OCI-LY7 (cell line): ENCODE results near the gene SLC27A1. TPM values are rescaled to one million over a fixed set of nuclear protein-coding genes. Genes with fewer than 3 reads are reported as not detected.
A peak's percentile ranks its signal among the peaks of the same experiment; 100 is the strongest.

Experiments
- BruUV-seq: library from RNA; stranded (reverse); fragments of 400-500 nt; replicated peaks from 2 replicates; lab custom pipeline; 2021; lab: Mats Ljungman, UMichigan
- CTCF ChIA-PET: fragments of 300-600 bp; sonication (Branson Sonifier 250); formaldehyde crosslinking; loops from one replicate; lab custom pipeline; 2022; ENCODE audit warnings: antibody characterized with exemption; ENCODE audit not compliant: unreplicated experiment; lab: Charles Lee
- POLR2A ChIA-PET: fragments of 300-600 bp; sonication (Branson Sonifier 250); formaldehyde crosslinking; loops from one replicate; lab custom pipeline; 2022; ENCODE audit warnings: antibody characterized with exemption; lab: Charles Lee
- DNase-seq: peaks from one replicate; pipeline ENCODE4 v3.0.0-alpha.2; 2015; ENCODE audit warnings: low spot score
- H2AFZ ChIP-seq: fragments of 200-600 bp; sonication (generic), shearing (Covaris generic); 2 replicates; pipeline ENCODE4 v1.6.1; 2014; ENCODE audit warnings: mild to moderate bottlenecking, antibody characterized with exemption, low read length, moderate library complexity
- H3K27ac ChIP-seq: fragments of 200-600 bp; sonication (generic); 2 replicates; pipeline ENCODE4 v1.5.1; 2014; ENCODE audit warnings: mixed run types, low read depth, mild to moderate bottlenecking, moderate library complexity, low read length, inconsistent platforms; ENCODE audit not compliant: poor library complexity, severe bottlenecking
- H3K36me3 ChIP-seq: fragments of 200-600 bp; sonication (generic); 2 replicates; pipeline ENCODE4 v1.6.1; 2014; ENCODE audit warnings: mild to moderate bottlenecking, antibody characterized with exemption, low read length, moderate library complexity, mixed read lengths; ENCODE audit not compliant: insufficient read depth
- H3K4me1 ChIP-seq: fragments of 200-600 bp; sonication (generic); 2 replicates; pipeline ENCODE4 v1.5.1; 2014; ENCODE audit warnings: mild to moderate bottlenecking, low read length; ENCODE audit not compliant: insufficient read depth, poor library complexity, severe bottlenecking
- H3K4me2 ChIP-seq: fragments of 200-600 bp; sonication (generic); 2 replicates; pipeline ENCODE4 v1.6.1; 2014; ENCODE audit warnings: mild to moderate bottlenecking, low read length
- H3K4me3 ChIP-seq: fragments of 200-600 bp; sonication (generic); 2 replicates; pipeline ENCODE4 v1.5.1; 2014; ENCODE audit warnings: mild to moderate bottlenecking, low read depth, low read length; ENCODE audit not compliant: poor library complexity, severe bottlenecking
- H3K79me2 ChIP-seq: fragments of 200-600 bp; sonication (generic); 2 replicates; pipeline ENCODE4 v1.6.1; 2016; ENCODE audit warnings: low read depth, mild to moderate bottlenecking, low read length, moderate library complexity, mixed read lengths; ENCODE audit not compliant: insufficient read depth
- H3K9me2 ChIP-seq: fragments of 200-600 bp; sonication (generic); 2 replicates; pipeline ENCODE4 v1.6.1; 2016; ENCODE audit warnings: mild to moderate bottlenecking, low read length, mixed read lengths; ENCODE audit not compliant: insufficient read depth
- H3K9me3 ChIP-seq: fragments of 200-600 bp; sonication (generic); 2 replicates; pipeline ENCODE4 v1.6.1; 2014; ENCODE audit warnings: mild to moderate bottlenecking, mixed run types, low read length, mixed read lengths
- H4K20me1 ChIP-seq: fragments of 200-600 bp; sonication (generic); 2 replicates; pipeline ENCODE4 v1.6.1; 2014; ENCODE audit warnings: mild to moderate bottlenecking, antibody characterized with exemption, low read length, moderate library complexity, mixed read lengths; ENCODE audit not compliant: insufficient read depth
- EZH2phosphoT487 ChIP-seq: fragments of 200-600 bp; sonication (generic); IDR thresholded peaks from 2 replicates; pipeline ENCODE4 v1.6.1; 2018; ENCODE audit warnings: low read depth, borderline replicate concordance, mild to moderate bottlenecking, mixed run types, antibody characterized with exemption, low read length, moderate library complexity, mixed read lengths
- intact Hi-C: fragments of 100-400 bp; cut with micrococcal nuclease; formaldehyde crosslinking; loops from one replicate; pipeline ENCODE4 v1.10.0; 2022; ENCODE audit not compliant: unreplicated experiment
- total RNA-seq, 2 experiments: library from RNA; depleted of rRNA in 1 of 2; stranded (reverse); fragments of >200 nt in 1 of 2; shearing (Covaris generic) in 1 of 2; gene quantifications; 2 replicates each; pipeline ENCODE4 v1.2.3, GENCODE V29; 2014 to 2022
- TF ChIP-seq, protein P1 (sequence below): fragments of 200-600 bp; sonication (generic); conservative IDR thresholded peaks from 2 replicates; pipeline ENCODE4 v1.5.1; 2014; ENCODE audit warnings: mild to moderate bottlenecking, antibody characterized with exemption, low read length, moderate library complexity, mixed read lengths

Gene SLC27A1
- total RNA-seq, 2 experiments from 2014 or later: 2.5 to 3.2 TPM

DNA sequence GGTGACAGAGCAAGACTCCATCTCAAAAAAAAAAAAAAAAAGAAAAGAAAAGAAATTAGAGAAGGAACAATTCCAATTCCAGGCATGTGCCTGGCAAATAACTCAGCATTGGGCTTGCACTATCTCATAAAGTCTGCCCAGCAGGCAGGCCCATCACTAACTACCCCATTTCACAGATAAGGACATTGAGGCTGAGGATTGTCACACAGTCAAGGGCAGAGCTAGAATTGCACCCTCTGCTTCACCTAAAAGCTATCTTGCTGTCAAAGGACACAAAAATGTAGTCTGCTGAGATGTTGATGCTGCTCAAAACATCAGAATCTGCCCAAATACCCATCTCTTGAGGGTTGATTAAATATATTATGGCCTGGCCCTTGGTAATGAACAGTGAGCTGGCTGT, 64.4 kb downstream of the SLC27A1 start:
- no peak overlapping the region for H2AFZ ChIP-seq
- DNase-seq: no peak
- H3K27ac ChIP-seq: no peak overlapping the region
- no peaks in the 10 kb centered on the region for H3K9me3 ChIP-seq
- no peak overlapping the region for H3K4me2 ChIP-seq
- H3K36me3 ChIP-seq: peaks cover 78% of the 10 kb centered on the region
- POLR2A ChIA-PET: no interaction called here
- H3K4me1 ChIP-seq: peaks cover 23% of the 10 kb centered on the region
- intact Hi-C loops: no loop called here
- CTCF ChIA-PET: no interaction called here
- no peaks in the 10 kb centered on the region for H3K9me2 ChIP-seq
- no peak overlapping the region for H3K4me3 ChIP-seq
- TSS peak; percentile 39 for BruUV-seq
- no peaks in the 10 kb centered on the region for H4K20me1 ChIP-seq
- peaks cover 12% of the 10 kb centered on the region; the same call in 1 of the 2 replicates for H3K79me2 ChIP-seq
- TF ChIP-seq, protein P1, sequence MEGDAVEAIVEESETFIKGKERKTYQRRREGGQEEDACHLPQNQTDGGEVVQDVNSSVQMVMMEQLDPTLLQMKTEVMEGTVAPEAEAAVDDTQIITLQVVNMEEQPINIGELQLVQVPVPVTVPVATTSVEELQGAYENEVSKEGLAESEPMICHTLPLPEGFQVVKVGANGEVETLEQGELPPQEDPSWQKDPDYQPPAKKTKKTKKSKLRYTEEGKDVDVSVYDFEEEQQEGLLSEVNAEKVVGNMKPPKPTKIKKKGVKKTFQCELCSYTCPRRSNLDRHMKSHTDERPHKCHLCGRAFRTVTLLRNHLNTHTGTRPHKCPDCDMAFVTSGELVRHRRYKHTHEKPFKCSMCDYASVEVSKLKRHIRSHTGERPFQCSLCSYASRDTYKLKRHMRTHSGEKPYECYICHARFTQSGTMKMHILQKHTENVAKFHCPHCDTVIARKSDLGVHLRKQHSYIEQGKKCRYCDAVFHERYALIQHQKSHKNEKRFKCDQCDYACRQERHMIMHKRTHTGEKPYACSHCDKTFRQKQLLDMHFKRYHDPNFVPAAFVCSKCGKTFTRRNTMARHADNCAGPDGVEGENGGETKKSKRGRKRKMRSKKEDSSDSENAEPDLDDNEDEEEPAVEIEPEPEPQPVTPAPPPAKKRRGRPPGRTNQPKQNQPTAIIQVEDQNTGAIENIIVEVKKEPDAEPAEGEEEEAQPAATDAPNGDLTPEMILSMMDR: no peak
- no peak for TF ChIP-seq EZH2phosphoT487

- no peak overlapping the region for H2AFZ ChIP-seq
- H3K27ac ChIP-seq: no peak overlapping the region
- POLR2A ChIA-PET: interaction anchor here (0.6 kb wide), 1 partner anchor 116 kb away, joined by 5 read pairs; no protein-coding TSS in a partner anchor
- H3K79me2 ChIP-seq: no peaks in the 10 kb centered on the region
- CTCF ChIA-PET: no interaction called here
- no peaks in the 10 kb centered on the region for H4K20me1 ChIP-seq
- H3K4me2 ChIP-seq: no peak overlapping the region
- H3K9me2 ChIP-seq: no peaks in the 10 kb centered on the region
- no peak overlapping the region for H3K4me3 ChIP-seq
- TF ChIP-seq, protein P1: no peak
- no peak for TF ChIP-seq EZH2phosphoT487
- no peak for DNase-seq
- H3K4me1 ChIP-seq: peaks cover 16% of the 10 kb centered on the region
- H3K9me3 ChIP-seq: no peaks in the 10 kb centered on the region
- intact Hi-C loops: no loop called here
- no TSS peak for BruUV-seq
- H3K36me3 ChIP-seq: peaks cover 82% of the 10 kb centered on the region
Observed at GRCh38 chr19:17536955-17537354, 66.6 kb downstream of the SLC27A1 start.

DNA sequence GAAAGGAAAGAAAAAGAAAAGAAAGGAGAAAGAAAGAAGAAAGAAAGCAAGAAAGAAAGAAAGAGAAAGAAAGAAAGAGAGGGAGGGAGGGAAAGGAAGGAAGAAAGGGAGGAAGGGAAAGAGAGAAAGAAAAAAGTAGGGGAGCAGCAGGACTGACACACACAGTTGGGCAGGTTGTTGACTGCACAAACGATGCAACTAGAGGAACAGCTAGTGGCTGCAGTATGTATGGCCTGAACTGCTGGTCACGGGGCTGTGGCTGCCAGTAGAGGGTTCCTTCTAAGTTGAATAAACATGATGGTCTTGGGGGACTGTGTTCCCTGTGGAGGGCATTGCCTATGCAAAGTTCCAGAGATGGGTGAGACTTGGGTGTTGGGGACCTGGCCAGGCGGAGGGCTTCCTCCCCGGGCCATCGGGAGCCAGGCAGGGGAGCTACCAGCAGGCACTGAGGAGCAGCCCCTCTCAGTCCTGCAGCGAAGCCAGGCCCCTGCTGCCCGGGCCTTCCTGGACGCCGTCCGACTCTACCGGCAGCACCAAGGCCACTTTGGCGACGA, 68.4 kb downstream of the SLC27A1 start:
- Histone ChIP-seq H3K9me3 (no peaks in the 10 kb centered on the region), H3K79me2 (no peaks in the 10 kb centered on the region), H3K36me3 (peaks cover 83% of the 10 kb centered on the region), H3K4me1 (peaks cover 16% of the 10 kb centered on the region), H3K4me3 (peak overlapping the region; percentile 58), H2AFZ (no peak overlapping the region), H3K9me2 (no peaks in the 10 kb centered on the region), H4K20me1 (no peaks in the 10 kb centered on the region), H3K27ac (peak overlapping the region; percentile 12), H3K4me2 (peak overlapping the region; percentile 68)
- intact Hi-C loops: no loop called here
- TF ChIP-seq, protein P1: no peak
- no peak for TF ChIP-seq EZH2phosphoT487
- peak; percentile 61 for DNase-seq
- ChIA-PET CTCF (no interaction called here), POLR2A (interaction anchor here (0.6 to 0.8 kb wide), 3 partner anchors 14 to 394 kb away, joined by 3 to 4 read pairs (median 4); partner anchors contain the start of gene CCDC124)
- BruUV-seq: no TSS peak
